Neuron (in vitro differentiated cells): ENCODE data around the gene NUP214.
A peak's percentile ranks its signal among the peaks of the same experiment; 100 is the strongest.

Source experiments
- H2AFZ ChIP-seq: one replicate; pipeline ENCODE4 v1.6.1; 2013; ENCODE audit warnings: low read depth, mild to moderate bottlenecking, inconsistent platforms, low read length, moderate library complexity
- H3K27me3 ChIP-seq: one replicate; pipeline ENCODE4 v1.6.1; 2013; ENCODE audit warnings: low read length; ENCODE audit not compliant: insufficient read depth
- H3K36me3 ChIP-seq: one replicate; pipeline ENCODE4 v1.6.1; 2013; ENCODE audit warnings: low read length; ENCODE audit not compliant: insufficient read depth
- H3K4me1 ChIP-seq: one replicate; pipeline ENCODE4 v1.6.1; 2013; ENCODE audit warnings: low read length; ENCODE audit not compliant: insufficient read depth
- H3K4me3 ChIP-seq: 2 replicates; pipeline ENCODE4 v1.5.1; 2013; ENCODE audit warnings: mild to moderate bottlenecking, low read length, moderate library complexity
- H3K9me3 ChIP-seq: one replicate; pipeline ENCODE4 v1.6.1; 2013; ENCODE audit warnings: low read length

The NUP214 gene

GRCh38 chr9:131228988-131229387 is 103.6 kb downstream of the NUP214 start:
- Histone ChIP-seq H3K9me3 (no peaks in the 10 kb centered on the region), H2AFZ (no peak overlapping the region), H3K4me3 (no peak overlapping the region), H3K36me3 (peaks cover 42% of the 10 kb centered on the region), H3K4me1 (no peaks in the 10 kb centered on the region), H3K27me3 (no peaks in the 10 kb centered on the region)

GRCh38 chr9:131233556-131233955 is 108.2 kb downstream of the NUP214 start:
- Histone ChIP-seq H2AFZ (no peak overlapping the region), H3K27me3 (no peaks in the 10 kb centered on the region), H3K4me3 (no peak overlapping the region), H3K36me3 (peaks cover 44% of the 10 kb centered on the region), H3K4me1 (peaks cover 7% of the 10 kb centered on the region), H3K9me3 (no peaks in the 10 kb centered on the region)

DNA sequence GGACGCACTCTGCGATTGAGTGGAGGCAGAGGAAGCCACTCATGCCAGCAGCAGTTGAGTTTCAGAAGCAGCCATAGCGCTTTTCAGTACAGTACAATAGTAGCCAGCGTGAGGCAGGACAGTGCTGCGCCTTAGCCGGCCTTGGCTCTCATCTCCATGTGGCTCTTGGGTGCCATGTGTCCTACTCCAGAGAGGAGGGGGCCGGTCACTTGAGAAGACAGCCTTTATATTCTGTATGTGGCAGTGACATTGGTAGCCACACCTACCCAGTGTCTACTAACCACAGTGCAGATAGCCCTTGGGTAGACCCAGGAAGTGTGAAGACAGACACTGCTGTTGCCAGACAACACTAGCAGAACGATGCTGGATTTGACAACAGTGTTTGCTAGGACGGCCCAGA is 108.6 kb downstream of the NUP214 start:
- no peaks in the 10 kb centered on the region for H3K27me3 ChIP-seq
- H2AFZ ChIP-seq = no peak overlapping the region
- H3K36me3 ChIP-seq = peaks cover 40% of the 10 kb centered on the region
- H3K4me3 ChIP-seq = no peak overlapping the region
- peaks cover 11% of the 10 kb centered on the region for H3K4me1 ChIP-seq
- H3K9me3 ChIP-seq = no peaks in the 10 kb centered on the region

GRCh38 chr9:131234799-131235479 is 109.6 kb downstream of the NUP214 start:
- no peaks in the 10 kb centered on the region for H3K27me3 ChIP-seq
- H3K4me3 ChIP-seq = no peak overlapping the region
- peaks cover 18% of the 10 kb centered on the region for H3K4me1 ChIP-seq
- no peaks in the 10 kb centered on the region for H3K9me3 ChIP-seq
- H2AFZ ChIP-seq = no peak overlapping the region
- H3K36me3 ChIP-seq = peaks cover 39% of the 10 kb centered on the region

GRCh38 chr9:131235480-131235851 is 110.1 kb downstream of the NUP214 start:
- Histone ChIP-seq H3K4me1 (peaks cover 18% of the 10 kb centered on the region), H3K36me3 (peaks cover 33% of the 10 kb centered on the region), H2AFZ (no peak overlapping the region), H3K27me3 (no peaks in the 10 kb centered on the region), H3K9me3 (no peaks in the 10 kb centered on the region), H3K4me3 (no peak overlapping the region)

DNA sequence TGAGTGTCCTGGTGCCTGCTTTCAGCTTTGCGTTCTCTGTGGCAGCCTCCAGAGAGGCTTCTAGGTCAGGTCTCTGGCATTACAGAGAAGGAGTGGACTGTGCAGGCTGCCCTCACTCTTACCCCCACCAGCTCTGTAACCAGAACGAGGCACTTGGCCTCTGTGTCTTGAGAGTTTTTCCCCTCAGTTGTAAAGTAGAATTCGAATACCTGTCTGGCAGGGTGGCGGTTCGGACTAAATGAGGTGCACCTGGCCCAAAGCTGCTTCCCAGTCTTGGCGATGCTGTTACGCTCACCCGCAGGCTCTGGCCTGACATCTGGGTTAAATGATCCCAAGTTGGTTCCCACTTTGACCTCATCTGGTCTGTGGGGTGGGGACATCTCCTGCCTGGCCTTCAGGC is 110.8 kb downstream of the NUP214 start:
- Histone ChIP-seq H3K4me3 (no peak overlapping the region), H3K36me3 (peaks cover 30% of the 10 kb centered on the region), H3K4me1 (peaks cover 18% of the 10 kb centered on the region), H3K27me3 (no peaks in the 10 kb centered on the region), H2AFZ (no peak overlapping the region), H3K9me3 (no peaks in the 10 kb centered on the region)

GRCh38 chr9:131236761-131237160 is 111.4 kb downstream of the NUP214 start:
- H2AFZ ChIP-seq = no peak overlapping the region
- peaks cover 18% of the 10 kb centered on the region for H3K4me1 ChIP-seq
- H3K4me3 ChIP-seq = no peak overlapping the region
- no peaks in the 10 kb centered on the region for H3K9me3 ChIP-seq
- H3K36me3 ChIP-seq = peaks cover 26% of the 10 kb centered on the region
- H3K27me3 ChIP-seq = no peaks in the 10 kb centered on the region

GRCh38 chr9:131237291-131237690 is 111.9 kb downstream of the NUP214 start:
- Histone ChIP-seq H3K4me1 (peaks cover 18% of the 10 kb centered on the region), H3K27me3 (no peaks in the 10 kb centered on the region)

DNA sequence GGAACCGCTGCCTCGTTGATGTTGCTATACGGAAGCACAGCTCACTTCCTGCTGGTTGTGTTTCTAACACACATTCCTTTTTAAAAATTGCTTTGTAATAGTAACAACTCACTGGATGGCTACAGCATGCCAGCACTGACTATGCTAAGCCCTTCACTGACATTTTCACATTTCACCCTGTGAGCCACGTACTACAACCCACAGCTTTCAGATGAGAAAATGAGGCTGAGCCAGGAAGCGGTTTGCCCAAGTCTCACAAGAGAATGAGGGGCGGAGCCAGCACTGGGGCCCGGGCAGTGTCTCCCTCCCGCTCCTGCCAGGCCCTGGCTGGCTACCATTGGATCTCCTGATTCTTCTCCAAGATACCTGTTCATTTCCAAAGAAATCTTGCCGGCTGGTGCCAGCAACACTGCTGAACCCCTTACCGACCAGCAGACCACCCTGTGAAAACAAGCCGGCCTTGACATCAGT is 112.6 kb downstream of the NUP214 start:
- peak overlapping the region; percentile 41 for H2AFZ ChIP-seq
- H3K4me1 ChIP-seq = peaks cover 18% of the 10 kb centered on the region
- H3K27me3 ChIP-seq = no peaks in the 10 kb centered on the region
- H3K36me3 ChIP-seq = peaks cover 22% of the 10 kb centered on the region
- H3K9me3 ChIP-seq = no peaks in the 10 kb centered on the region
- no peak overlapping the region for H3K4me3 ChIP-seq

More at GRCh38 chr9:131237291-131237690, 111.9 kb downstream of the NUP214 start:
- H3K4me3 ChIP-seq = no peak overlapping the region
- H3K36me3 ChIP-seq = peaks cover 22% of the 10 kb centered on the region
- no peak overlapping the region for H2AFZ ChIP-seq
- no peaks in the 10 kb centered on the region for H3K9me3 ChIP-seq

- no peaks in the 10 kb centered on the region for H3K9me3 ChIP-seq
- no peaks in the 10 kb centered on the region for H3K27me3 ChIP-seq
- H2AFZ ChIP-seq = peak overlapping the region; percentile 41
- peaks cover 18% of the 10 kb centered on the region for H3K36me3 ChIP-seq
- peaks cover 18% of the 10 kb centered on the region for H3K4me1 ChIP-seq
- no peak overlapping the region for H3K4me3 ChIP-seq
These were observed 113.1 kb downstream of the NUP214 start for GRCh38 chr9:131238402-131239021.

DNA sequence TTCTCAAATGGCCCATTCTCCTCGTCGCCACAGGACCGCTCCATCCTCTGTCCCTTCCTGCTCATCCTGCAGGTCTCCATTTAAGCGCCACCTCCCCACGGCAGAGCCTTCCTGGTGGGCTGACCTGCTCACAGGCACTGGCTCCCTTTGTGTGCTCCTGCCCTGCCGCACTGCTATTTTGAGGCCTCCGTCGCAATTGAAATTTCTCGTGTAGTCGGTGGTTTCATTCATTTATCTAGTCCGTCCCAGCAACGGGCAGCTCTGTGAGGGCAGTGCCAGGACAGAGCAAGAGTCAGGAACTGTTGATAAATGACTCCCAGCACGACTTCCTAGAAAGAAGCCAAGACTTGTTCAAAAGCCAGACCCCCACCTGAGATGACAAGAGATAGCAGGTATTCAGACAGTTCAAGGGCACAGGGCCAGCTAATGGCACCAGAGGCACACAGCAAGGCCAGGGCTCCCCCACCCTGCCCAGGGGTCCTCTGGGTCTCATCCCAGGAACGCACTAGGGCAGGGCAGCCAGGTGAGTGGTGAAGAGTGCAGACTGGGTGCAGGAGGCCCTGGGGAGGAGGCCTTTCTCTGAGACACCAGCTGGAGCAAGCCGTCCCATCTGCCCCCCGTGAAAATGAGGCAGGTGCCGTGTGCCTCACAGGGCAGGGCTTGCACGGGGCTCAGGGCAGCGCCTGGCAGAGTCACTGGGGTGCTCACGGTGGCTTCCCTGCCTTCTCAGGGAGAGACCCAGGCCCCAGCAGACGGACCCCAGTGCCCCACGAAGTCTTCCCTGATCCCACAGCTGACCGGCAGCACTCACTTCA is 114.0 kb downstream of the NUP214 start:
- Histone ChIP-seq H3K36me3 (peaks cover 10% of the 10 kb centered on the region), H3K9me3 (no peaks in the 10 kb centered on the region), H3K4me1 (peaks cover 18% of the 10 kb centered on the region), H3K4me3 (no peak overlapping the region), H3K27me3 (no peaks in the 10 kb centered on the region), H2AFZ (peak overlapping the region; percentile 41)

GRCh38 chr9:131240047-131240921 is 114.9 kb downstream of the NUP214 start:
- Histone ChIP-seq H3K36me3 (peaks cover 1% of the 10 kb centered on the region), H3K9me3 (no peaks in the 10 kb centered on the region), H3K4me3 (no peak overlapping the region), H3K27me3 (no peaks in the 10 kb centered on the region), H2AFZ (no peak overlapping the region), H3K4me1 (peaks cover 18% of the 10 kb centered on the region)
